HepG2 (cell line): ENCODE results near the gene SYNGR4. TPM values are rescaled to one million over a fixed set of nuclear protein-coding genes. Genes with fewer than 3 reads are reported as not detected.

Experiments
- ATAC-seq: fragments of 200-7000 bp; cut with Tn5 transposase; 3 replicates; pipeline ENCODE4 v1.9.1; 2020; ENCODE audit warnings: mild to moderate bottlenecking, moderate library complexity
- BruUV-seq: library from RNA; stranded (reverse); fragments of 400-500 nt; replicated peaks from 2 replicates; lab custom pipeline; 2021; lab: Mats Ljungman, UMichigan
- CTCF ChIA-PET: fragments of 300-600 bp; formaldehyde crosslinking; extraction: SDS; loops from one replicate; lab custom pipeline; 2021; ENCODE audit warnings: low total read pairs, inconsistent platforms, low intra/inter-chr PET ratio; lab: Yijun Ruan, JAX
- POLR2A ChIA-PET: fragments of 350-600 bp; sonication (Branson Sonifier 250); formaldehyde crosslinking; loops from one replicate; lab custom pipeline; 2020; ENCODE audit warnings: antibody characterized with exemption, inconsistent platforms; lab: Yijun Ruan, JAX
- DNase-seq: peaks from one replicate; pipeline ENCODE4 v3.0.0-alpha.2; 2015; ENCODE audit warnings: low spot score
- FAIRE-seq: peaks from 3 replicates; lab custom pipeline; 2011; peaks lifted over from hg19 to GRCh38; lab: Jason Lieb, UNC
- H2AFZ ChIP-seq: one replicate; pipeline ENCODE4 v1.6.1; 2011; ENCODE audit warnings: low read length, inconsistent platforms
- H3K27ac ChIP-seq: fragments of 300-600 bp; 3 replicates; pipeline ENCODE4 v1.8.0; 2011; ENCODE audit warnings: mixed run types, mild to moderate bottlenecking, mixed read lengths, low read length, inconsistent platforms; ENCODE audit not compliant: insufficient read depth; ENCODE audit errors: extremely low read length
- H3K27me3 ChIP-seq, 2 experiments: fragments of 200-600 bp in 1 of 2; 2 replicates in 1 of 2; 3 replicates in 1 of 2; pipeline versions ENCODE4 v1.6.0 to v1.8.0; 2011; ENCODE audit warnings: low read length in 2 of 2, mild to moderate bottlenecking in 2 of 2, moderate library complexity in 2 of 2, inconsistent platforms in 1 of 2; ENCODE audit not compliant: insufficient read depth in 2 of 2, control insufficient read depth in 1 of 2
- H3K36me3 ChIP-seq, 2 experiments: fragments of 200-600 bp in 1 of 2; replicated peaks in 1 of 2; 2 replicates in 1 of 2; 3 replicates in 1 of 2; pipeline versions ENCODE4 v1.5.1 to v1.8.0; 2011; ENCODE audit warnings: low read length in 2 of 2, inconsistent platforms in 1 of 2; ENCODE audit not compliant: insufficient read depth in 2 of 2, control insufficient read depth in 1 of 2
- H3K4me1 ChIP-seq: 2 replicates; pipeline ENCODE4 v1.5.1; 2012; ENCODE audit warnings: low read length, inconsistent platforms; ENCODE audit not compliant: insufficient read depth
- H3K4me2 ChIP-seq: 2 replicates; pipeline ENCODE4 v1.6.0; 2011; ENCODE audit warnings: low read depth, low read length, inconsistent platforms
- H3K4me3 ChIP-seq, 3 experiments: fragments of 200-600 bp in 1 of 3; sonication (generic), shearing (Covaris generic) in 1 of 3; replicated peaks in 1 of 3; 2 replicates each; pipeline ENCODE4 v1.5.1; 2011 to 2016; ENCODE audit warnings: low read length in 3 of 3, inconsistent platforms in 2 of 3, low read depth in 2 of 3, mild to moderate bottlenecking in 2 of 3, control low read depth in 1 of 3, mixed read lengths in 1 of 3; ENCODE audit not compliant: insufficient read depth in 1 of 3
- H3K79me2 ChIP-seq: one replicate; pipeline ENCODE4 v1.6.1; 2011; ENCODE audit warnings: low read length, inconsistent platforms; ENCODE audit not compliant: insufficient read depth
- H3K9ac ChIP-seq: 2 replicates; pipeline ENCODE4 v1.6.0; 2011; ENCODE audit warnings: mild to moderate bottlenecking, low read depth, low read length, inconsistent platforms; ENCODE audit not compliant: insufficient read depth
- H3K9me3 ChIP-seq: 2 replicates; pipeline ENCODE4 v1.5.1; 2012; ENCODE audit warnings: mild to moderate bottlenecking, low read length
- H4K20me1 ChIP-seq: 2 replicates; pipeline ENCODE4 v1.6.0; 2011; ENCODE audit warnings: inconsistent platforms, mild to moderate bottlenecking, low read length, moderate library complexity; ENCODE audit not compliant: insufficient read depth
- ATF7-NPFF ChIP-seq: sonication (generic); formaldehyde crosslinking; IDR thresholded peaks from 2 replicates; pipeline ENCODE4 v1.8.1; 2023; ENCODE audit warnings: mild to moderate bottlenecking, low read depth, missing genetic modification reagents, moderate library complexity
- BORCS8-MEF2B ChIP-seq: sonication (generic); formaldehyde crosslinking; IDR thresholded peaks from 2 replicates; pipeline ENCODE4 v1.8.0; 2022; ENCODE audit warnings: mild to moderate bottlenecking, missing genetic modification reagents
- CHD4 ChIP-seq: fragments of 200-600 bp; sonication (generic); IDR thresholded peaks from 2 replicates; pipeline ENCODE4 v1.7.0; 2017; ENCODE audit warnings: mild to moderate bottlenecking, low read length, borderline replicate concordance
- GATA4 ChIP-seq: sonication (generic); IDR thresholded peaks from 2 replicates; pipeline ENCODE4 v1.6.1; 2016; ENCODE audit warnings: antibody characterized with exemption, low read depth, borderline replicate concordance
- GPBP1L1 ChIP-seq: sonication (generic); formaldehyde crosslinking; IDR thresholded peaks from 2 replicates; pipeline ENCODE4 v1.5.0; 2020; ENCODE audit warnings: mild to moderate bottlenecking, missing genetic modification reagents
- HHEX ChIP-seq: IDR thresholded peaks from 2 replicates; pipeline ENCODE4 v1.6.1; 2016; ENCODE audit warnings: control low read depth
- HNRNPL ChIP-seq: fragments of 200-400 bp; formaldehyde crosslinking; IDR thresholded peaks from 2 replicates; pipeline ENCODE4 v1.6.1; 2017; ENCODE audit warnings: mild to moderate bottlenecking, low read depth, low read length
- IKZF4 ChIP-seq: sonication (generic); formaldehyde crosslinking; IDR thresholded peaks from 2 replicates; pipeline ENCODE4 v1.5.1; 2020; ENCODE audit warnings: borderline replicate concordance, mild to moderate bottlenecking, low read depth, missing genetic modification reagents; ENCODE audit errors: not compliant biosample characterization
- LBX2 ChIP-seq: sonication (generic); formaldehyde crosslinking; IDR thresholded peaks from 2 replicates; pipeline ENCODE4 v1.5.0; 2020; ENCODE audit warnings: missing genetic modification reagents, mild to moderate bottlenecking, borderline replicate concordance
- SNAPC2 ChIP-seq: sonication (generic); formaldehyde crosslinking; IDR thresholded peaks from 2 replicates; pipeline ENCODE4 v1.8.1; 2022; ENCODE audit warnings: mild to moderate bottlenecking, missing genetic modification reagents
- TBL1XR1 ChIP-seq: fragments of 150-350 bp; IDR thresholded peaks from 2 replicates; pipeline ENCODE4 v1.6.1; 2014; ENCODE audit warnings: borderline replicate concordance, low read length; ENCODE audit not compliant: partially characterized antibody
- THAP7 ChIP-seq: sonication (generic); formaldehyde crosslinking; IDR thresholded peaks from 2 replicates; pipeline ENCODE4 v1.8.1; 2023; ENCODE audit warnings: mild to moderate bottlenecking, missing genetic modification reagents
- WIZ ChIP-seq: sonication (generic); formaldehyde crosslinking; IDR thresholded peaks from 2 replicates; pipeline ENCODE4 v1.5.1; 2020; ENCODE audit warnings: mild to moderate bottlenecking, missing genetic modification reagents
- ZFP37 ChIP-seq: sonication (generic); formaldehyde crosslinking; IDR thresholded peaks from 2 replicates; pipeline ENCODE4 v1.4.0; 2020; ENCODE audit warnings: missing genetic modification reagents, borderline replicate concordance
- ZNF329 ChIP-seq: sonication (generic); formaldehyde crosslinking; IDR thresholded peaks from 2 replicates; pipeline ENCODE4 v1.9.0; 2021; ENCODE audit warnings: low read depth, mild to moderate bottlenecking, missing genetic modification reagents
- ZNF629 ChIP-seq: sonication (generic); formaldehyde crosslinking; conservative IDR thresholded peaks from 2 replicates; pipeline ENCODE4 v1.5.0; 2020; ENCODE audit warnings: missing genetic modification reagents
- ZSCAN31 ChIP-seq: sonication (generic); formaldehyde crosslinking; IDR thresholded peaks from 2 replicates; pipeline ENCODE4 v1.5.0; 2020; ENCODE audit warnings: low read depth, mild to moderate bottlenecking, missing genetic modification reagents
- WGBS: methylation state at CpG from one replicate; pipeline ENCODE4 v1.1.6; 2017; ENCODE audit warnings: low lambda C conversion rate; 5-methylcytosine and 5-hydroxymethylcytosine counted together
- in situ Hi-C: cut with HindIII; loops from 2 replicates; pipeline ENCODE4 v1.10.0; 2017; ENCODE audit warnings: low pct_unique_long_range_greater_than_20kb; ENCODE audit not compliant: extremely low pct_ligation_motif_present
- intact Hi-C: fragments of 100-400 bp; cut with micrococcal nuclease; formaldehyde crosslinking; loops from one replicate; pipeline ENCODE4 v1.10.0; 2022; ENCODE audit not compliant: unreplicated experiment
- polyA plus RNA-seq, 8 experiments: library from polyadenylated mRNA; depleted of rRNA in 3 of 8; stranded (reverse) in 7 of 8; unstranded in 1 of 8; fragments of >200 nt; fragmentation: Illumina TruSeq in 4 of 8; extraction: Trizol in 4 of 8; gene quantifications; 2 replicates each; pipeline versions ENCODE4 v1.2.1 to v1.2.3, GENCODE V29; 2011 to 2016; ENCODE audit warnings: low read depth in 4 of 8, missing spikeins in 1 of 8, mixed read lengths in 1 of 8; ENCODE audit not compliant: insufficient read depth in 1 of 8
- total RNA-seq, 5 experiments: library from RNA; depleted of rRNA; stranded (reverse); fragments of >200 nt; fragmentation: Illumina TruSeq; extraction: Trizol; gene quantifications; 2 replicates each; pipeline ENCODE4 v1.2.3, GENCODE V29; 2016; ENCODE audit warnings: low read depth in 1 of 5
- TF ChIP-seq, protein P1 (sequence below): sonication (generic); formaldehyde crosslinking; IDR thresholded peaks from 2 replicates; pipeline ENCODE4 v1.4.0; 2020; ENCODE audit warnings: missing genetic modification reagents
- TF ChIP-seq, protein P2 (sequence below): sonication (generic); formaldehyde crosslinking; IDR thresholded peaks from 2 replicates; pipeline ENCODE4 v1.4.0; 2020; ENCODE audit warnings: missing genetic modification reagents

SYNGR4 gene
- total and polyA plus RNA-seq, 2 of the 13 experiments (the other 11 are each of a cell fraction or from before 2014, with no cell fraction given): not detected

DNA sequence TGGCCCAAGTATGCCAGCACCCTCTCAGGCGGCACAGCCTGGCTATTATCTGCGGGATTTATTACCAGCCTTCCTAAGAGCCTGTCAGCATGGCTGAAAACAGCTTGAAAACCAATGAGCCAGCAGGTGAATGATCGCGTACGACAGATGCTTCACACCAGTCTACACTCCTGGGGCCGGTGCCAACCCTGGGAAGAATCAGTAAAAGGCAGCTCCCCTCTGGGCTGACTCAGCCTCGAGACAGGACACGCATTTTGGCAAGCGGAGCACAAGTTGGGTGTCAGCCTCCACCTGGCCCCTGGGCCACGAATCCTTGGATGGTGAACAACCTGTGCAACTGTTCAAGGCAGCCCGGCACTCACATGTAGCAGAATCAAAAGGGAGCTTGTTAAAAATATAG, 23.2 kb upstream of the SYNGR4 start (continued):
- no peak for TF ChIP-seq ATF7-NPFF (CRISPR knock-in tag)
- no peak for TF ChIP-seq GPBP1L1 (CRISPR knock-in tag)
- TF ChIP-seq ZSCAN31 (CRISPR knock-in tag): no peak
- no peak for TF ChIP-seq ZNF329 (CRISPR knock-in tag)
- TF ChIP-seq HHEX (CRISPR knock-in tag): no peak
- no peak for TF ChIP-seq THAP7
- TF ChIP-seq IKZF4 (CRISPR knock-in tag): no peak
- no peak for TF ChIP-seq SNAPC2

DNA sequence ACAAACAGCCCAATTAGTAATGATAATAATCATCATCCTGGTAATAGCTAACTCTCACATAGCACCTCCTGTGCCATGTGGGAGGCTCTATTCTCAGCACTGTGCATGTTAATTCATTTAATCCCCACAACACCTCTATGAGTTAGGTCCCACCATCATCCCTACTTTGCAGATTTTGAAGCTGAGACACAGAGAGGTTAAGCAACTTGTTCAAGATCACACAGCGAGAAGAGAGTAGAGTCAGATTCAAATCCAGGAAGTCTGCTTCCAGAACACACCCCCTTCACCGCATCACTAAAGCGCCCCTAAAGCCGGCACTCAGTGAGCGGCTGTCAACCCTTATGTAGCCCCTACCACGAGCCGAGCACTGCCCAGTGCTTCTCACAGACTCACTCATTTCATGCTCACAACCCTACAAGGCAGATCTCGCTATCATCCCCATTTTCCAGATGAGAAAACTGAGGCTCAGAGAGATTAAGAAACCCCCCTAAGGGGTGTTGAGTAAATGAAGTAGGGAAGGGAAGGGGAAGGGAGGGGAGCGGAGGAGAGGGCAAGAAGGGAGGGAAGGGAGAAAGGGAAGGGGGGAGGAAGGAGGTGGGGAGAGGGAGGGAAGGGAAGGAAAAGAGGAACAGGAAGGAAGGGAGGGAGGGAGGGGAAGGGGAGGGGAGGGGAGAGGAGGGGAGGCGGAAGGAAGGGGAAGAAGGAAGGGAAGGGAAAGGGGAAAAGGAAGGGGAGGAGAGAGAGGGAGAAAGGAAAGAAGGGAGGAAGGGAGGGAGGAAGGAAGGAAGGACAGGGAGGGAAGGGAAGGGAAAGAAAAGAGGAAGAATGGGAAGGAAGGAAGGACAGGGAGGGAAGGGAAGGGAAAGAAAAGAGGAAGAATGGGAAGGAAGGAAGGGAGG, 22.4 kb upstream of the SYNGR4 start:
- Histone ChIP-seq H4K20me1 (no peaks in the 10 kb centered on the region), H3K36me3 (peaks cover 1 to 17% of the 10 kb centered on the region in 2 experiments; a peak in 4 of 5 replicates), H3K4me2 (no peak overlapping the region), H3K9me3 (no peaks in the 10 kb centered on the region), H3K9ac (no peak overlapping the region), H3K27me3 (no peaks in the 10 kb centered on the region), H3K79me2 (no peaks in the 10 kb centered on the region), H3K27ac (no peak overlapping the region), H2AFZ (no peak overlapping the region), H3K4me3 (no peak overlapping the region), H3K4me1 (no peaks in the 10 kb centered on the region)
- no peak for ATAC-seq
- intact Hi-C loops: no loop called here
- no peak for FAIRE-seq
- POLR2A ChIA-PET: no interaction called here
- CTCF ChIA-PET: no interaction called here
- in situ Hi-C loops: no loop called here
- BruUV-seq: no TSS peak
- no peak for DNase-seq
- WGBS: 99% methylated on average over 10 of the region's 10 CpGs
- TF ChIP-seq ZFP37 (CRISPR knock-in tag) (no peak), TBL1XR1 (no peak), WIZ (CRISPR knock-in tag) (no peak), ZNF629 (CRISPR knock-in tag) (peak; percentile 75), LBX2 (CRISPR knock-in tag) (no peak), HNRNPL (no peak), BORCS8-MEF2B (CRISPR knock-in tag) (no peak), CHD4 (peak; percentile 31; the same call in 1 of the 2 replicates), GATA4 (no peak)
- TF ChIP-seq, protein P1, sequence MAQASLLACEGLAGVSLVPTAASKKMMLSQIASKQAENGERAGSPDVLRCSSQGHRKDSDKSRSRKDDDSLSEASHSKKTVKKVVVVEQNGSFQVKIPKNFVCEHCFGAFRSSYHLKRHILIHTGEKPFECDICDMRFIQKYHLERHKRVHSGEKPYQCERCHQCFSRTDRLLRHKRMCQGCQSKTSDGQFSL: no peak
- TF ChIP-seq, protein P2, sequence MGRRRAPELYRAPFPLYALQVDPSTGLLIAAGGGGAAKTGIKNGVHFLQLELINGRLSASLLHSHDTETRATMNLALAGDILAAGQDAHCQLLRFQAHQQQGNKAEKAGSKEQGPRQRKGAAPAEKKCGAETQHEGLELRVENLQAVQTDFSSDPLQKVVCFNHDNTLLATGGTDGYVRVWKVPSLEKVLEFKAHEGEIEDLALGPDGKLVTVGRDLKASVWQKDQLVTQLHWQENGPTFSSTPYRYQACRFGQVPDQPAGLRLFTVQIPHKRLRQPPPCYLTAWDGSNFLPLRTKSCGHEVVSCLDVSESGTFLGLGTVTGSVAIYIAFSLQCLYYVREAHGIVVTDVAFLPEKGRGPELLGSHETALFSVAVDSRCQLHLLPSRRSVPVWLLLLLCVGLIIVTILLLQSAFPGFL: no peak
